HG02973 (cell line): Measurements from ENCODE around the gene CEP44.

Experiments
- ATAC-seq: cut with Tn5 transposase; IDR thresholded peaks from one replicate; pipeline ENCODE4 v1.9.1; 2021; ENCODE audit warnings: moderate library complexity; ENCODE audit not compliant: unreplicated experiment

The CEP44 gene

GRCh38 chr4:174283507-174284471 lies at the start of gene CEP44, which contains the start of gene FBXO8:
Gene CEP44 (plus strand): TSS chr4:174283911. CDS start chr4:174299122, 15,211 bp downstream.
Gene FBXO8 (minus strand): TSS chr4:174283667. CDS start chr4:174263092, 20,575 bp downstream.
- ATAC-seq, result peak; percentile 48

- no peak for ATAC-seq
These were observed 47.4 kb upstream of the CEP44 start for GRCh38 chr4:174236359-174236758.

- no peak for ATAC-seq
These were observed 42.5 kb upstream of the CEP44 start for GRCh38 chr4:174241162-174241561.

- peak; percentile 64 for ATAC-seq
These were observed 39.3 kb upstream of the CEP44 start for GRCh38 chr4:174244441-174244840.

GRCh38 chr4:174245714-174246113 lies 38.0 kb upstream of the CEP44 start:
- ATAC-seq, result no peak

GRCh38 chr4:174248407-174248806 lies 35.3 kb upstream of the CEP44 start:
- ATAC-seq, result no peak

GRCh38 chr4:174252412-174252811 lies 31.3 kb upstream of the CEP44 start:
- ATAC-seq, result no peak

- no peak for ATAC-seq
These were observed 29.1 kb upstream of the CEP44 start for GRCh38 chr4:174254613-174255012.

GRCh38 chr4:174255374-174255773 lies 28.3 kb upstream of the CEP44 start:
- ATAC-seq, result no peak

GRCh38 chr4:174255786-174256185 lies 27.9 kb upstream of the CEP44 start:
- ATAC-seq, result no peak

- ATAC-seq, result no peak
These were observed 27.4 kb upstream of the CEP44 start for GRCh38 chr4:174256277-174256713.

- ATAC-seq, result no peak
These were observed 24.1 kb upstream of the CEP44 start for GRCh38 chr4:174259580-174259979.

GRCh38 chr4:174260099-174260498 lies 23.6 kb upstream of the CEP44 start:
- ATAC-seq, result peak; percentile 56

- peak; percentile 58 for ATAC-seq
These were observed 22.3 kb upstream of the CEP44 start for GRCh38 chr4:174261432-174261831.

GRCh38 chr4:174262624-174263444 lies 20.9 kb upstream of the CEP44 start:
- no peak for ATAC-seq

GRCh38 chr4:174263445-174263736 lies 20.3 kb upstream of the CEP44 start:
- ATAC-seq, result no peak

GRCh38 chr4:174265916-174266315 lies 17.8 kb upstream of the CEP44 start:
- ATAC-seq, result no peak

GRCh38 chr4:174266416-174266815 lies 17.3 kb upstream of the CEP44 start:
- no peak for ATAC-seq

GRCh38 chr4:174273930-174274329 lies 9.8 kb upstream of the CEP44 start:
- no peak for ATAC-seq

GRCh38 chr4:174274436-174274835 lies 9.3 kb upstream of the CEP44 start:
- no peak for ATAC-seq

GRCh38 chr4:174275101-174275500 lies 8.6 kb upstream of the CEP44 start:
- no peak for ATAC-seq

- no peak for ATAC-seq
These were observed 6.3 kb upstream of the CEP44 start for GRCh38 chr4:174277433-174277832.
